IMR-90 (cell line): Measurements from ENCODE around the gene SYNE1. TPM values are rescaled to one million over a fixed set of nuclear protein-coding genes. Genes with fewer than 3 reads are reported as not detected.

Source experiments
- ATAC-seq: fragments of 200-7000 bp; cut with Tn5 transposase; 2 replicates; pipeline ENCODE4 v1.9.1; 2020; ENCODE audit warnings: low read depth, mild to moderate bottlenecking, moderate library complexity
- BruUV-seq: library from RNA; stranded (reverse); fragments of 400-500 nt; replicated peaks from 2 replicates; lab custom pipeline; 2021; lab: Mats Ljungman, UMichigan
- CTCF ChIA-PET: fragments of 300-600 bp; formaldehyde crosslinking; extraction: SDS; loops from one replicate; lab custom pipeline; 2021; ENCODE audit warnings: antibody characterized with exemption; lab: Yijun Ruan, JAX
- POLR2A ChIA-PET: fragments of 300-600 bp; sonication (Branson Sonifier 250); formaldehyde crosslinking; loops from one replicate; lab custom pipeline; 2022; ENCODE audit warnings: antibody characterized with exemption; ENCODE audit not compliant: unreplicated experiment; lab: Charles Lee
- DNase-seq: peaks from one replicate; pipeline ENCODE4 v3.0.0; 2013
- H2AFZ ChIP-seq: replicated peaks from 2 replicates; pipeline ENCODE3; 2013; ENCODE audit warnings: low read length, mild to moderate bottlenecking; ENCODE audit not compliant: poor library complexity
- H2AK5ac ChIP-seq: 2 replicates; pipeline ENCODE4 v1.6.1; 2013; ENCODE audit warnings: low read depth, low read length, inconsistent platforms
- H2AK9ac ChIP-seq: replicated peaks from 2 replicates; pipeline ENCODE3; 2013; ENCODE audit warnings: mild to moderate bottlenecking, low read depth, low read length, moderate library complexity; ENCODE audit not compliant: poor library complexity
- H2BK120ac ChIP-seq: 2 replicates; pipeline ENCODE4 v1.6.1; 2013; ENCODE audit warnings: low read depth, low read length, inconsistent platforms
- H2BK15ac ChIP-seq: 3 replicates; pipeline ENCODE4 v1.6.1; 2013; ENCODE audit warnings: low read depth, low read length, inconsistent platforms
- H2BK20ac ChIP-seq: 2 replicates; pipeline ENCODE4 v1.6.1; 2013; ENCODE audit warnings: low read depth, mild to moderate bottlenecking, inconsistent platforms, low read length, moderate library complexity
- H2BK5ac ChIP-seq: 2 replicates; pipeline ENCODE4 v1.6.1; 2013; ENCODE audit warnings: mild to moderate bottlenecking, low read depth, low read length, inconsistent platforms; ENCODE audit not compliant: poor library complexity, severe bottlenecking
- H3K14ac ChIP-seq: replicated peaks from 2 replicates; pipeline ENCODE4 v1.6.1; 2013; ENCODE audit warnings: low read depth, low read length, inconsistent platforms
- H3K18ac ChIP-seq: 2 replicates; pipeline ENCODE4 v1.6.1; 2013; ENCODE audit warnings: low read depth, low read length, control low read depth
- H3K23ac ChIP-seq: 2 replicates; pipeline ENCODE4 v1.6.1; 2013; ENCODE audit warnings: low read depth, low read length, inconsistent platforms
- H3K27ac ChIP-seq: 2 replicates; pipeline ENCODE4 v1.5.1; 2013; ENCODE audit warnings: mild to moderate bottlenecking, control low read depth, low read length; ENCODE audit not compliant: insufficient read depth
- H3K27me3 ChIP-seq: 2 replicates; pipeline ENCODE4 v1.6.1; 2013; ENCODE audit warnings: low read length; ENCODE audit not compliant: control insufficient read depth, insufficient read depth
- H3K36me3 ChIP-seq: 2 replicates; pipeline ENCODE4 v1.6.1; 2013; ENCODE audit warnings: low read length, mixed read lengths; ENCODE audit not compliant: control insufficient read depth, insufficient read depth
- H3K4ac ChIP-seq: 2 replicates; pipeline ENCODE4 v1.6.1; 2013; ENCODE audit warnings: low read depth, low read length, inconsistent platforms
- H3K4me1 ChIP-seq: 2 replicates; pipeline ENCODE4 v1.6.1; 2013; ENCODE audit warnings: low read length, mixed read lengths; ENCODE audit not compliant: control insufficient read depth, insufficient read depth
- H3K4me2 ChIP-seq: 2 replicates; pipeline ENCODE4 v1.6.1; 2013; ENCODE audit warnings: low read depth, mild to moderate bottlenecking, control low read depth, low read length, moderate library complexity
- H3K4me3 ChIP-seq: 2 replicates; pipeline ENCODE4 v1.5.1; 2013; ENCODE audit warnings: low read depth, mild to moderate bottlenecking, control low read depth, low read length, moderate library complexity; ENCODE audit not compliant: insufficient read depth
- H3K56ac ChIP-seq: 2 replicates; pipeline ENCODE4 v1.6.1; 2013; ENCODE audit warnings: low read length, inconsistent platforms; ENCODE audit not compliant: insufficient read depth; ENCODE audit errors: extremely low read depth
- H3K79me1 ChIP-seq, 2 experiments: 2 replicates each; pipeline ENCODE4 v1.6.1; 2013; ENCODE audit warnings: low read length in 2 of 2, inconsistent platforms in 1 of 2, low read depth in 1 of 2
- H3K9ac ChIP-seq: 2 replicates; pipeline ENCODE4 v1.6.1; 2013; ENCODE audit warnings: low read depth, low read length, control low read depth
- H3K9me1 ChIP-seq: 2 replicates; pipeline ENCODE4 v1.6.1; 2013; ENCODE audit warnings: low read length, inconsistent platforms; ENCODE audit not compliant: insufficient read depth
- H3K9me3 ChIP-seq: 2 replicates; pipeline ENCODE4 v1.6.1; 2013; ENCODE audit warnings: low read length; ENCODE audit not compliant: control insufficient read depth, insufficient read depth
- H4K20me1 ChIP-seq: 2 replicates; pipeline ENCODE4 v1.6.1; 2013; ENCODE audit warnings: low read length, inconsistent platforms; ENCODE audit not compliant: insufficient read depth
- H4K5ac ChIP-seq: 2 replicates; pipeline ENCODE4 v1.6.1; 2013; ENCODE audit warnings: mild to moderate bottlenecking, low read depth, low read length, control low read depth
- H4K8ac ChIP-seq, 2 experiments: 2 replicates each; pipeline ENCODE4 v1.6.1; 2013; ENCODE audit warnings: low read depth in 2 of 2, low read length in 2 of 2, control low read depth in 1 of 2, inconsistent platforms in 1 of 2
- H4K91ac ChIP-seq: 2 replicates; pipeline ENCODE4 v1.6.1; 2013; ENCODE audit warnings: low read depth, low read length, inconsistent platforms; ENCODE audit not compliant: insufficient read depth
- CEBPB ChIP-seq: IDR thresholded peaks from 2 replicates; pipeline ENCODE4 v1.6.1; 2012; ENCODE audit warnings: low read depth, low read length, improper control_type of control experiment
- RAD21 ChIP-seq: IDR thresholded peaks from 2 replicates; pipeline ENCODE4 v1.6.1; 2012; ENCODE audit warnings: low read length, improper control_type of control experiment
- RCOR1 ChIP-seq: IDR thresholded peaks from 2 replicates; pipeline ENCODE4 v1.6.1; 2012; ENCODE audit warnings: mild to moderate bottlenecking, low read length, improper control_type of control experiment; ENCODE audit not compliant: insufficient replicate concordance
- USF2 ChIP-seq: fragments of 150-350 bp; IDR thresholded peaks from 2 replicates; pipeline ENCODE4 v1.6.1; 2017; ENCODE audit warnings: mild to moderate bottlenecking, antibody characterized with exemption, low read length, low read depth
- WGBS, 2 experiments: methylation state at CpG; one replicate each; pipeline versions ENCODE4 v1.1.5 to v1.1.7; 2013; ENCODE audit warnings: missing lambda C conversion rate in 2 of 2; ENCODE audit not compliant: insufficient read length in 1 of 2; ENCODE audit errors: extremely low coverage in 2 of 2; 5-methylcytosine and 5-hydroxymethylcytosine counted together
- dilution Hi-C: fragments of 300-500 bp; cut with HindIII; formaldehyde crosslinking; loops from one replicate; pipeline ENCODE4 v1.14.3; 2018; ENCODE audit warnings: low sequenced_read_pairs; ENCODE audit not compliant: unreplicated experiment
- in situ Hi-C: fragments of 300-500 bp; cut with MboI; formaldehyde crosslinking; loops from 3 replicates; pipeline ENCODE4 v1.14.3; 2019; ENCODE audit warnings: low sequenced_read_pairs, inconsistent platforms, mixed read lengths
- intact Hi-C: fragments of 100-400 bp; cut with micrococcal nuclease; formaldehyde crosslinking; loops from 2 replicates; pipeline ENCODE4 v1.10.0; 2022
- polyA plus RNA-seq, 3 experiments: library from polyadenylated mRNA; depleted of rRNA; stranded (reverse); fragments of >200 nt; gene quantifications; 2 replicates each; pipeline ENCODE4 v1.2.3, GENCODE V29; 2012; ENCODE audit warnings: low replicate concordance in 1 of 3
- total RNA-seq: library from RNA; depleted of rRNA; stranded (reverse); fragments of >200 nt; gene quantifications from 2 replicates; pipeline ENCODE4 v1.2.3, GENCODE V29; 2012

SYNE1 gene
- total and polyA plus RNA-seq, 2 of the 4 experiments (the other 2 are of a cell fraction), result 34.1 to 159 TPM

- dilution Hi-C loops, result no loop called here
- H3K9me3 ChIP-seq, result no peaks in the 10 kb centered on the region
- no CpG with 5 or more reads among the region's 6 CpGs for WGBS, 2 experiments
- ATAC-seq, result peak; percentile 18; the same call in 1 of the 2 replicates
- H3K14ac ChIP-seq, result no peak overlapping the region
- no peak overlapping the region for H2AFZ ChIP-seq
- no peak overlapping the region for H2BK20ac ChIP-seq
- intact Hi-C loops, result no loop called here
- no peak overlapping the region for H2BK120ac ChIP-seq
- H2AK5ac ChIP-seq, result no peak overlapping the region
- no peaks in the 10 kb centered on the region for H3K27me3 ChIP-seq
- H3K4me3 ChIP-seq, result no peak overlapping the region
- H2AK9ac ChIP-seq, result no peak overlapping the region
- TF ChIP-seq RCOR1 (no peak), RAD21 (no peak), CEBPB (0 out of 2 replicates have a peak, but pooled peaks have one; percentile 9), USF2 (no peak)
- H3K4me2 ChIP-seq, result no peak overlapping the region
- no peak overlapping the region; the same call in 1 of the 2 replicates for H3K27ac ChIP-seq
- no TSS peak for BruUV-seq
- CTCF ChIA-PET, result interaction anchor here (1.2 kb wide), 1 partner anchor 147 kb away, joined by 4 read pairs; no protein-coding TSS in a partner anchor
- H3K36me3 ChIP-seq, result peaks cover 14% of the 10 kb centered on the region
- H4K91ac ChIP-seq, result no peak overlapping the region
- H4K8ac ChIP-seq, result no peak overlapping the region
- no peak overlapping the region for H2BK15ac ChIP-seq
- H3K18ac ChIP-seq, result no peak overlapping the region; the same call in 1 of the 2 replicates
- in situ Hi-C loops, result no loop called here
- H3K79me1 ChIP-seq, result no peaks in the 10 kb centered on the region
- no peak overlapping the region for H3K23ac ChIP-seq
- peak; percentile 34 for DNase-seq
- no peak overlapping the region for H3K56ac ChIP-seq
- peaks cover 18% of the 10 kb centered on the region for H3K4me1 ChIP-seq
- no peak overlapping the region for H4K5ac ChIP-seq
- H3K9me1 ChIP-seq, result peaks cover 2% of the 10 kb centered on the region
- no peak overlapping the region for H2BK5ac ChIP-seq
- no peak overlapping the region for H3K9ac ChIP-seq
- H3K4ac ChIP-seq, result no peak overlapping the region
- POLR2A ChIA-PET, result no interaction called here
- H4K20me1 ChIP-seq, result no peaks in the 10 kb centered on the region
Measured at GRCh38 chr6:152271776-152272464, 365.2 kb downstream of the SYNE1 start.
